Pancreas (tissue), 10 donors: ENCODE data around the gene TRAF4. TPM values are rescaled to one million over a fixed set of nuclear protein-coding genes. Genes with fewer than 3 reads are reported as not detected.

Source experiments
- ATAC-seq, 4 donors: fragments of 200-7000 bp; cut with Tn5 transposase; one replicate each; pipeline versions ENCODE4 v1.8.0 to v1.9.1; 2020; ENCODE audit warnings: mild to moderate bottlenecking in 4 of 4, moderate library complexity in 4 of 4
- DNase-seq, 6 donors: peaks; one replicate each; pipeline ENCODE4 v3.0.0-alpha.2; 2020
- FAIRE-seq: peaks from 2 replicates; lab custom pipeline; 2012; peaks lifted over from hg19 to GRCh38; lab: Jason Lieb, UNC
- H3K27ac ChIP-seq, 4 donors: fragments of 200-600 bp; sonication (generic); 1 replicate in 3 of 4; 2 replicates in 1 of 4; pipeline versions ENCODE4 v1.5.0 to v1.8.0; 2020
- H3K27me3 ChIP-seq, 4 donors: fragments of 200-600 bp; one replicate each; pipeline ENCODE4 v1.8.0; 2021
- H3K36me3 ChIP-seq, 3 donors: fragments of 200-600 bp; sonication (generic) in 1 of 3; one replicate each; pipeline versions ENCODE4 v1.5.0 to v1.8.0; 2020 to 2021
- H3K4me1 ChIP-seq, 3 donors: fragments of 200-600 bp; one replicate each; pipeline ENCODE4 v1.8.0; 2021
- H3K4me3 ChIP-seq, 4 donors: fragments of 200-600 bp; sonication (generic) in 2 of 4; one replicate each; pipeline versions ENCODE4 v1.5.0 to v1.8.0; 2020 to 2021
- H3K9me3 ChIP-seq, 4 donors: fragments of 200-600 bp; one replicate each; pipeline ENCODE4 v1.8.0; 2021
- CTCF ChIP-seq, 4 donors: fragments of 200-600 bp; sonication (generic) in 3 of 4; IDR thresholded peaks; one replicate each; pipeline versions ENCODE4 v1.5.0 to v1.8.0; 2021; ENCODE audit warnings: antibody characterized with exemption in 4 of 4
- WGBS, 2 donors: extraction: QIAGEN DNeasy Blood & Tissue Kit; methylation state at CpG; one replicate each; pipeline ENCODE4 v1.1.7; 2013; 5-methylcytosine and 5-hydroxymethylcytosine counted together
- intact Hi-C, 3 donors: fragments of 100-400 bp; cut with DNase I; formaldehyde crosslinking; loops; one replicate each; pipeline versions ENCODE4 v1.11.1 to v1.14.2; 2022
- polyA plus RNA-seq, 2 donors: library from polyadenylated mRNA; stranded (reverse); fragments of 200-250 nt; gene quantifications; one replicate each; pipeline ENCODE4 v1.2.3, GENCODE V29; 2013
- total RNA-seq, 6 donors: library from RNA; stranded (reverse); fragmentation: NEBNext Ultra II Directional in 4 of 6; extraction: Animal tissue kit (Norgen Biotek cat#: 25700) in 4 of 6; gene quantifications; one replicate each; pipeline versions ENCODE4 v1.2.1 to v1.2.4, GENCODE V29; 2021 to 2023
- donor health status: healthy with polysubstance abuse.
- donor health status: DM: no; HTN: no; CAD: no; lungs with moderate emphysema.
- donor health status: DM: no; HTN: no; CAD: no.
- donor health status: control.
- donor health status: control.
- donor health status: Bipolar disorder and iron deficiency.
- donor health status: DM: yes; HTN: yes; CAD: no.
- donor health status: DM: no; HTN: no; CAD: no.
- donor health status: DM: no; HTN: no; CAD: no.
- donor health status: DM: yes; HTN: yes; CAD: no.

The TRAF4 gene
- total and polyA plus RNA-seq, 8 donors, result 22.6 to 48.2 (median 33.2) TPM

DNA sequence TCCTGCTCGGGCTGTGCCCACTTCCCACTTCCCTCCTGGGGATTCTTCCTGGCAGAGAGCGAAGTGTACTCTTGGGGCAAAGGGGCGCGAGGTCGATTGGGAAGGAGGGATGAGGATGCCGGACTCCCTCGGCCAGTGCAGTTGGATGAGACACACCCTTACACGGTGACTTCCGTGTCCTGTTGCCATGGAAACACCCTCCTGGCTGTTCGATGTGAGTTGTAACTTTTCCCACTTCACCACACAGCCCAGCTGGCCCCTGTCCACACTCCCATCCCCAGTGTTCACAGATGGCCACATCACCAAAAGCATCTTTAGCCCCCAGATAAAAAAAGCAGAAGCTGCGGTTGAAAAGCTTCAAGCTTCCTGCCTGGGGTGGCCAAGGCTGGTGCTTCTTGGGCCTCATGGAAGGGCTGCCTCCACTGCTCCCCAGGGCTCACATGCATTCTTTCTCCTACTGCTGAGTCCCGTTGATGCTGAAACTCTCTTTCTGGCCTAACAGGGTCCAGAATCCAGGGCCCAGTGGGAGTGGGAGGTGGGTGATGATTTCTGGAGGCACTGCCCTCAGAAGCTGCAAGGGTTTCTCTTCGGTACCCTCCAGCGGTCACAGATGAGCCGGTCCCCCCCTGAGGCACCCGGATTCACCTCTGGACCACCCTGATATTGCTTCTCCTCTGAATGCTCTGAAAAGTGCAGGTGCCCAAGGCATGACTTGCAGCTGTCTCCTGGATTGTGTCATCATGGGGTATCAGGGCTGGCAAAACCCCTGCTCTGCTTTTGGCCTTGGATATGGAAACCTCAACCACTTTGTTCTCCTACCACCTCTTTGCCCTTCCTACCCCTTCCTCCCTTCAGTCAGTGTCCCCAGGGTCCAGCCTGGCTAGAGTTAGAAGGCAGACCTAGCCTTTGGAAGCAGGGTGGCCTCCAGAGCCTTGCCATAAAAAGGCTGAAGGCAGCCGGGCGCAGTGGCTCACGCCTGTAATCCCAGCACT, 2.2 kb upstream of the TRAF4 start:
- 80 to 87% methylated on average over 19 of the region's 19 CpGs for WGBS, 2 donors
- DNase-seq (peak in 3 of 6 donors; percentile 19 to 42 (median 34)), ATAC-seq (no peak), FAIRE-seq (no peak)
- intact Hi-C loops, result no loop called here
- Histone ChIP-seq H3K4me3 (no peak overlapping the region), H3K9me3 (no peaks in the 10 kb centered on the region), H3K27me3 (no peaks in the 10 kb centered on the region), H3K36me3 (no peaks in the 10 kb centered on the region), H3K27ac (no peak overlapping the region), H3K4me1 (peaks cover 8 to 14% (median 9%) of the 10 kb centered on the region in 3 donors)
- TF ChIP-seq CTCF (IDR thresholded peaks at IDR 0.05), result no peak

- Histone ChIP-seq H3K9me3 (no peaks in the 10 kb centered on the region), H3K27me3 (no peaks in the 10 kb centered on the region), H3K4me1 (peaks cover 33 to 37% (median 34%) of the 10 kb centered on the region in 3 donors), H3K4me3 (peak overlapping the region; percentile 63 to 91 (median 78)), H3K36me3 (peaks cover 0 to 17% (median 7%) of the 10 kb centered on the region in 3 donors), H3K27ac (peak overlapping the region; percentile 94 to 98 (median 96))
- FAIRE-seq, result no peak
- intact Hi-C loops, result no loop called here
- no peak for TF ChIP-seq CTCF (IDR thresholded peaks at IDR 0.05)
- 0 to 1% methylated on average over 51 to 61 of the region's 61 CpGs for WGBS, 2 donors
- ATAC-seq, result peak; percentile 0 to 6 (median 2)
- peak in 5 of 6 donors; percentile 51 to 86 (median 79) for DNase-seq
Observed at GRCh38 chr17:28744104-28744971, 527 bp downstream of the TRAF4 start.

- H3K4me1 ChIP-seq, result peaks cover 38 to 44% (median 42%) of the 10 kb centered on the region in 3 donors
- ATAC-seq (peak; percentile 6 to 29 (median 20)), DNase-seq (peak; percentile 64 to 86 (median 72)), FAIRE-seq (no peak)
- peak overlapping the region; percentile 94 to 98 (median 96) for H3K27ac ChIP-seq
- H3K4me3 ChIP-seq, result peak overlapping the region; percentile 63 to 91 (median 78)
- peaks cover 0 to 19% (median 12%) of the 10 kb centered on the region in 3 donors for H3K36me3 ChIP-seq
- 1 to 2% methylated on average over 28 to 31 of the region's 31 CpGs for WGBS, 2 donors
- TF ChIP-seq CTCF (IDR thresholded peaks at IDR 0.05), result no peak
- H3K9me3 ChIP-seq, result no peaks in the 10 kb centered on the region
- H3K27me3 ChIP-seq, result no peaks in the 10 kb centered on the region
- intact Hi-C loops, result no loop called here
Observed at GRCh38 chr17:28744972-28745785, 1.4 kb downstream of the TRAF4 start.

DNA sequence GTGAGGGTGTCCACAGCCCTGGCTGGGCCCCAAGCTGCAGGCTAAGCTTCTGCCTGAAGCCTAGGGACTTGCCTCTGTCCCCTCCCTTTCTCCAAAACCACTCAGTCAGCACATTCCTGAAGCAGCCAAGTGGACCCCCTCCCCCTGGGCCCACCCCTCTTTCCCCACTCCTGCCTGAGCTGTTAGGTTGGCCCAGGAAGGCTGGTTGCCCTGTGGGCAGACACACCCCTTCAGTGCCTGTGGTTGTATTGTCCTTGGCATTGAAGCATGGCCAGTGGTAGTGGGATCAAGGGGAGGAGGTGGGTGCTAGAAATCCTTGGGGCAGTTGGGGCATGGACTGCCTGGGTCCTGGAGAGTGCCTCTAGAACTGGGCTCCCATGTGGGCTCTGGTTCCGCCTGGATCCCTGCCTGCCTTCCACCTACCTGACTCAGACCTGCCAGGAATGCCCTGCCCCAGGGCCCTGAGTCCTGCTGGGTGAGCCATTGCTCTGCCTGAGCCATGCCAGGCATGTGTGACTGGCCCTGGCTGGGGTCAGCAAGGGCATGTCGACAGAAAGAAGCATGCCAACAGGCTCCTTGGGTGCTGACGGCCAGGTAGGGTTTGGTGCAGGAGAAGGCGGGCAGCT, 2.1 kb downstream of the TRAF4 start:
- DNase-seq (peak in 5 of 6 donors; percentile 73 to 88 (median 79)), FAIRE-seq (no peak), ATAC-seq (peak; percentile 14 to 34 (median 28))
- TF ChIP-seq CTCF (IDR thresholded peaks at IDR 0.05), result no peak
- H3K27ac ChIP-seq, result peak overlapping the region; percentile 83 to 98 (median 96)
- peak overlapping the region in 3 of 4 donors; percentile 63 to 91 (median 84) for H3K4me3 ChIP-seq
- intact Hi-C loops, result no loop called here
- peaks cover 38 to 51% (median 43%) of the 10 kb centered on the region in 3 donors for H3K4me1 ChIP-seq
- H3K9me3 ChIP-seq, result no peaks in the 10 kb centered on the region
- H3K36me3 ChIP-seq, result peaks cover 0 to 19% (median 12%) of the 10 kb centered on the region in 3 donors
- H3K27me3 ChIP-seq, result no peaks in the 10 kb centered on the region
- 15 to 29% methylated on average over 4 of the region's 4 CpGs for WGBS, 2 donors
